ENCODE results near the gene PRR5L. TPM values are rescaled to one million over a fixed set of nuclear protein-coding genes. Genes with fewer than 3 reads are reported as not detected.

PRR5L gene
- total RNA-seq, 1 donor from 2014 or later, result 8.1 TPM

GRCh38 chr11:36356201-36356600 is 60.1 kb downstream of the PRR5L start:
- intact Hi-C loops (cut with micrococcal nuclease), result no loop called here

- intact Hi-C loops (cut with micrococcal nuclease), result no loop called here
Observed at GRCh38 chr11:36357831-36358230, 61.7 kb downstream of the PRR5L start.

- intact Hi-C loops (cut with micrococcal nuclease), result no loop called here
Observed at GRCh38 chr11:36358436-36358835, 62.3 kb downstream of the PRR5L start.

- intact Hi-C loops (cut with micrococcal nuclease), result no loop called here
Observed at GRCh38 chr11:36360318-36360717, 64.2 kb downstream of the PRR5L start.

- intact Hi-C loops (cut with micrococcal nuclease), result no loop called here
Observed at GRCh38 chr11:36360826-36361415, 64.8 kb downstream of the PRR5L start.

GRCh38 chr11:36361472-36361871 is 65.4 kb downstream of the PRR5L start:
- intact Hi-C loops (cut with micrococcal nuclease), result no loop called here

- intact Hi-C loops (cut with micrococcal nuclease), result no loop called here
Observed at GRCh38 chr11:36361901-36362391, 65.9 kb downstream of the PRR5L start.

GRCh38 chr11:36362902-36363301 is 66.8 kb downstream of the PRR5L start:
- intact Hi-C loops (cut with micrococcal nuclease), result no loop called here

GRCh38 chr11:36363361-36364268 is 67.5 kb downstream of the PRR5L start:
- intact Hi-C loops (cut with micrococcal nuclease), result no loop called here

GRCh38 chr11:36364551-36365325 is 68.7 kb downstream of the PRR5L start:
- intact Hi-C loops (cut with micrococcal nuclease), result no loop called here

GRCh38 chr11:36365907-36366306 is 69.8 kb downstream of the PRR5L start:
- intact Hi-C loops (cut with micrococcal nuclease), result no loop called here

GRCh38 chr11:36367806-36368680 is 72.0 kb downstream of the PRR5L start:
- intact Hi-C loops (cut with micrococcal nuclease), result no loop called here

GRCh38 chr11:36371181-36371580 is 75.1 kb downstream of the PRR5L start:
- intact Hi-C loops (cut with micrococcal nuclease), result no loop called here

GRCh38 chr11:36371590-36371989 is 75.5 kb downstream of the PRR5L start:
- intact Hi-C loops (cut with micrococcal nuclease), result no loop called here

GRCh38 chr11:36372101-36372771 is 76.1 kb downstream of the PRR5L start:
- intact Hi-C loops (cut with micrococcal nuclease), result no loop called here

- intact Hi-C loops (cut with micrococcal nuclease), result no loop called here
Observed at GRCh38 chr11:36373016-36374010, 77.2 kb downstream of the PRR5L start.

GRCh38 chr11:36374726-36375125 is 78.6 kb downstream of the PRR5L start:
- intact Hi-C loops (cut with micrococcal nuclease), result loop anchor here (5.0 kb wide), 2 partner anchors 48 to 82 kb away; no protein-coding TSS in a partner anchor

GRCh38 chr11:36375353-36376008 is 79.4 kb downstream of the PRR5L start:
- intact Hi-C loops (cut with micrococcal nuclease), result loop anchor here (2.0 to 5.0 kb wide), 4 partner anchors 33 to 83 kb away; no protein-coding TSS in a partner anchor

Measured in T-helper 2 cell treated with Interferon-gamma antibody and Interleukin-4, amounts not matched to agents 100 ng/mL and 5 ng/mL, for 36 hours (primary cell).